Spleen (tissue), 7 donors: ENCODE data around the gene CNTNAP2.

Source experiments
- CTCF ChIP-seq, 11 experiments: fragments of 200-600 bp in 7 of 11; fragments of 450-650 bp in 4 of 11; sonication (generic) in 4 of 11; IDR thresholded peaks in 8 of 11; conservative IDR thresholded peaks in 3 of 11; 1 replicate in 7 of 11; 2 replicates in 4 of 11; pipeline versions ENCODE4 v1.4.0 to v1.8.0; 2016 to 2021; ENCODE audit warnings: antibody characterized with exemption in 11 of 11, inconsistent platforms in 4 of 11, mild to moderate bottlenecking in 1 of 11
- POLR2AphosphoS5 ChIP-seq, 3 donors: sonication (generic); formaldehyde crosslinking; IDR thresholded peaks; one replicate each; pipeline ENCODE4 v1.5.1; 2017; ENCODE audit warnings: antibody characterized with exemption in 3 of 3
- donor health status: DM: no; HTN: no; CAD: no; lungs with moderate emphysema.
- donor health status: DM: no; HTN: no; CAD: no.
- donor health status: DM: no; HTN: no; CAD: no.

- TF ChIP-seq CTCF (IDR thresholded peaks at IDR 0.05 in 8 of 11, conservative IDR thresholded peaks at IDR 0.05 in 3 of 11) = no peak
- no peak for TF ChIP-seq POLR2AphosphoS5 (IDR thresholded peaks at IDR 0.05)
These were observed 1873.5 kb downstream of the CNTNAP2 start for GRCh38 chr7:147990079-147990478.
